ENCODE data around the gene MACROD2.

- TF ChIP-seq, protein P1, sequence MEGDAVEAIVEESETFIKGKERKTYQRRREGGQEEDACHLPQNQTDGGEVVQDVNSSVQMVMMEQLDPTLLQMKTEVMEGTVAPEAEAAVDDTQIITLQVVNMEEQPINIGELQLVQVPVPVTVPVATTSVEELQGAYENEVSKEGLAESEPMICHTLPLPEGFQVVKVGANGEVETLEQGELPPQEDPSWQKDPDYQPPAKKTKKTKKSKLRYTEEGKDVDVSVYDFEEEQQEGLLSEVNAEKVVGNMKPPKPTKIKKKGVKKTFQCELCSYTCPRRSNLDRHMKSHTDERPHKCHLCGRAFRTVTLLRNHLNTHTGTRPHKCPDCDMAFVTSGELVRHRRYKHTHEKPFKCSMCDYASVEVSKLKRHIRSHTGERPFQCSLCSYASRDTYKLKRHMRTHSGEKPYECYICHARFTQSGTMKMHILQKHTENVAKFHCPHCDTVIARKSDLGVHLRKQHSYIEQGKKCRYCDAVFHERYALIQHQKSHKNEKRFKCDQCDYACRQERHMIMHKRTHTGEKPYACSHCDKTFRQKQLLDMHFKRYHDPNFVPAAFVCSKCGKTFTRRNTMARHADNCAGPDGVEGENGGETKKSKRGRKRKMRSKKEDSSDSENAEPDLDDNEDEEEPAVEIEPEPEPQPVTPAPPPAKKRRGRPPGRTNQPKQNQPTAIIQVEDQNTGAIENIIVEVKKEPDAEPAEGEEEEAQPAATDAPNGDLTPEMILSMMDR (IDR thresholded peaks at IDR 0.05) = no peak
- TF ChIP-seq POLR2A (IDR thresholded peaks at IDR 0.05) = no peak
Observed at GRCh38 chr20:14716351-14716801, 721.1 kb downstream of the MACROD2 start.
